HCT116 (cell line): Measurements from ENCODE around the gene C10orf120. TPM values are rescaled to one million over a fixed set of nuclear protein-coding genes. Genes with fewer than 3 reads are reported as not detected.

Source experiments
- ATAC-seq: fragments of 200-7000 bp; cut with Tn5 transposase; 2 replicates; pipeline ENCODE4 v1.9.1; 2020; ENCODE audit warnings: mild to moderate bottlenecking, moderate library complexity
- BruUV-seq: library from RNA; stranded (reverse); fragments of 400-500 nt; replicated peaks from 2 replicates; lab custom pipeline; 2021; lab: Mats Ljungman, UMichigan
- CTCF ChIA-PET: fragments of 300-600 bp; sonication (Branson Sonifier 250); formaldehyde crosslinking; loops from one replicate; lab custom pipeline; 2021; ENCODE audit warnings: antibody characterized with exemption; lab: Charles Lee
- POLR2A ChIA-PET: fragments of 300-600, 350-600 bp; sonication (Branson Sonifier 250); formaldehyde crosslinking; loops from one replicate; lab custom pipeline; 2021; ENCODE audit warnings: antibody characterized with exemption; lab: Charles Lee
- RAD21 ChIA-PET, 2 experiments: fragments of 300-600 bp; sonication (Branson Sonifier 250); formaldehyde crosslinking; loops; one replicate each; lab custom pipeline; 2023; ENCODE audit warnings: low total read pairs in 2 of 2; ENCODE audit not compliant: uncharacterized antibody in 2 of 2, unreplicated experiment in 2 of 2, low non-redundant PET in 1 of 2; lab: Charles Lee
- DNase-seq: peaks from one replicate; pipeline ENCODE4 v3.0.0-alpha.2; 2010; ENCODE audit warnings: low read depth, low spot score
- H2AFZ ChIP-seq: fragments of 200-600 bp; shearing (Covaris generic), sonication (generic); 2 replicates; pipeline ENCODE4 v1.6.1; 2017; ENCODE audit warnings: low read depth, mixed run types, mixed read lengths, antibody characterized with exemption, low read length; ENCODE audit not compliant: poor library complexity, severe bottlenecking
- H3K27ac ChIP-seq: 2 replicates; pipeline ENCODE4 v1.5.1; 2012; ENCODE audit warnings: low read depth, low read length
- H3K27me3 ChIP-seq: fragments of 200-600 bp; sonication (generic); 2 replicates; pipeline ENCODE4 v1.6.1; 2016; ENCODE audit warnings: mixed run types, low read length, mixed read lengths; ENCODE audit not compliant: insufficient read depth
- H3K36me3 ChIP-seq, 2 experiments: fragments of 200-500 bp in 1 of 2; fragments of 200-600 bp in 1 of 2; sonication (Bioruptor generic) in 1 of 2; sonication (generic) in 1 of 2; 2 replicates each; pipeline versions ENCODE4 v1.5.1 to v1.6.1; 2014 to 2016; ENCODE audit warnings: low read length in 2 of 2, inconsistent platforms in 1 of 2, mixed read lengths in 1 of 2, mixed run types in 1 of 2; ENCODE audit not compliant: insufficient read depth in 2 of 2, control insufficient read depth in 1 of 2
- H3K4me1 ChIP-seq, 2 experiments: fragments of 200-600 bp in 1 of 2; sonication (generic) in 1 of 2; 2 replicates each; pipeline versions ENCODE4 v1.5.1 to v1.6.1; 2012 to 2017; ENCODE audit warnings: low read length in 2 of 2, inconsistent platforms in 1 of 2, mild to moderate bottlenecking in 1 of 2, mixed read lengths in 1 of 2, mixed run types in 1 of 2, moderate library complexity in 1 of 2; ENCODE audit not compliant: insufficient read depth in 2 of 2, control insufficient read depth in 1 of 2
- H3K4me2 ChIP-seq: fragments of 200-600 bp; sonication (generic); 2 replicates; pipeline ENCODE4 v1.6.1; 2017; ENCODE audit warnings: mixed run types, low read length, mixed read lengths
- H3K4me3 ChIP-seq, 2 experiments: fragments of 200-600 bp in 1 of 2; sonication (generic) in 1 of 2; replicated peaks in 1 of 2; 2 replicates each; pipeline ENCODE4 v1.5.1; 2011 to 2016; ENCODE audit warnings: low read length in 2 of 2, control low read depth in 1 of 2, low read depth in 1 of 2, mild to moderate bottlenecking in 1 of 2, mixed read lengths in 1 of 2, mixed run types in 1 of 2
- H3K79me2 ChIP-seq: fragments of 200-600 bp; sonication (generic); 2 replicates; pipeline ENCODE4 v1.6.1; 2017; ENCODE audit warnings: mild to moderate bottlenecking, mixed run types, low read length, moderate library complexity, mixed read lengths; ENCODE audit not compliant: insufficient read depth
- H3K9ac ChIP-seq: fragments of 200-600 bp; sonication (generic); 2 replicates; pipeline ENCODE4 v1.6.1; 2016; ENCODE audit warnings: low read length, mixed read lengths
- H3K9me2 ChIP-seq: fragments of 200-600 bp; sonication (generic), shearing (Covaris generic); 2 replicates; pipeline ENCODE4 v1.6.1; 2017; ENCODE audit warnings: mixed run types, mild to moderate bottlenecking, moderate library complexity; ENCODE audit not compliant: insufficient read depth
- H3K9me3 ChIP-seq, 2 experiments: fragments of 200-500 bp in 1 of 2; fragments of 200-600 bp in 1 of 2; sonication (Bioruptor generic) in 1 of 2; sonication (generic) in 1 of 2; 2 replicates each; pipeline ENCODE4 v1.6.1; 2014 to 2017; ENCODE audit warnings: low read length in 2 of 2, mixed read lengths in 2 of 2, inconsistent platforms in 1 of 2, low read depth in 1 of 2, mild to moderate bottlenecking in 1 of 2, mixed run types in 1 of 2, moderate library complexity in 1 of 2; ENCODE audit not compliant: control insufficient read depth in 1 of 2, insufficient read depth in 1 of 2
- H4K20me1 ChIP-seq: fragments of 200-600 bp; sonication (generic), shearing (Covaris generic); 2 replicates; pipeline ENCODE4 v1.6.1; 2017; ENCODE audit warnings: mixed run types, mild to moderate bottlenecking, moderate library complexity; ENCODE audit not compliant: insufficient read depth
- ATF3 ChIP-seq: IDR thresholded peaks from 2 replicates; pipeline ENCODE4 v1.6.1; 2012
- CBX3 ChIP-seq: IDR thresholded peaks from 2 replicates; pipeline ENCODE4 v1.6.1; 2012; ENCODE audit warnings: low read depth
- CEBPB ChIP-seq: IDR thresholded peaks from 2 replicates; pipeline ENCODE4 v1.6.1; 2012; ENCODE audit warnings: low read depth
- CTCF ChIP-seq, 3 experiments: fragments of 200-600 bp in 1 of 3; sonication (generic) in 1 of 3; IDR thresholded peaks in 2 of 3; conservative IDR thresholded peaks in 1 of 3; 2 replicates each; pipeline ENCODE4 v1.5.1; 2012 to 2017; ENCODE audit warnings: low read depth in 2 of 3, low read length in 2 of 3, antibody characterized with exemption in 1 of 3, borderline replicate concordance in 1 of 3, control low read depth in 1 of 3, mild to moderate bottlenecking in 1 of 3, mixed read lengths in 1 of 3, mixed run types in 1 of 3, moderate library complexity in 1 of 3; ENCODE audit not compliant: insufficient read depth in 1 of 3
- EGR1 ChIP-seq: IDR thresholded peaks from 2 replicates; pipeline ENCODE4 v1.6.1; 2012; ENCODE audit warnings: low read depth
- EZH2 ChIP-seq: fragments of 200-600 bp; sonication (generic); IDR thresholded peaks from 2 replicates; pipeline ENCODE4 v1.6.1; 2017; ENCODE audit warnings: antibody characterized with exemption, mixed run types
- EZH2phosphoT487 ChIP-seq: fragments of 200-600 bp; IDR thresholded peaks from 2 replicates; pipeline ENCODE4 v1.6.1; 2018; ENCODE audit warnings: antibody characterized with exemption, borderline replicate concordance
- JUND ChIP-seq: IDR thresholded peaks from 2 replicates; pipeline ENCODE4 v1.6.1; 2012
- POLR2AphosphoS5 ChIP-seq: IDR thresholded peaks from 2 replicates; pipeline ENCODE4 v1.6.1; 2011; ENCODE audit warnings: mild to moderate bottlenecking, low read depth, low read length, moderate library complexity
- RAD21 ChIP-seq: IDR thresholded peaks from 2 replicates; pipeline ENCODE4 v1.6.1; 2012; ENCODE audit warnings: low read depth, mild to moderate bottlenecking
- REST ChIP-seq: IDR thresholded peaks from 2 replicates; pipeline ENCODE4 v1.6.1; 2012; ENCODE audit warnings: low read depth
- SRF ChIP-seq: IDR thresholded peaks from 2 replicates; pipeline ENCODE4 v1.6.1; 2012; ENCODE audit warnings: low read depth
- TCF7L2 ChIP-seq: IDR thresholded peaks from 2 replicates; pipeline ENCODE4 v1.7.0; 2011; ENCODE audit warnings: borderline replicate concordance, inconsistent platforms; ENCODE audit not compliant: insufficient read depth, insufficient read length; ENCODE audit errors: extremely low read depth
- intact Hi-C: fragments of 100-400 bp; cut with micrococcal nuclease; formaldehyde crosslinking; loops from 2 replicates; pipeline ENCODE4 v1.10.0; 2022
- total RNA-seq: library from RNA; stranded (reverse); gene quantifications from one replicate; pipeline ENCODE4 v1.2.1, GENCODE V29; 2021; ENCODE audit not compliant: unreplicated experiment
- TF ChIP-seq, protein P1 (sequence below): IDR thresholded peaks from 2 replicates; pipeline ENCODE4 v1.6.1; 2011; ENCODE audit warnings: mild to moderate bottlenecking, low read length, moderate library complexity; ENCODE audit not compliant: insufficient replicate concordance; ENCODE audit errors: extremely low read depth

C10orf120 gene
- total RNA-seq, 1 experiment from 2014 or later, result not detected

DNA sequence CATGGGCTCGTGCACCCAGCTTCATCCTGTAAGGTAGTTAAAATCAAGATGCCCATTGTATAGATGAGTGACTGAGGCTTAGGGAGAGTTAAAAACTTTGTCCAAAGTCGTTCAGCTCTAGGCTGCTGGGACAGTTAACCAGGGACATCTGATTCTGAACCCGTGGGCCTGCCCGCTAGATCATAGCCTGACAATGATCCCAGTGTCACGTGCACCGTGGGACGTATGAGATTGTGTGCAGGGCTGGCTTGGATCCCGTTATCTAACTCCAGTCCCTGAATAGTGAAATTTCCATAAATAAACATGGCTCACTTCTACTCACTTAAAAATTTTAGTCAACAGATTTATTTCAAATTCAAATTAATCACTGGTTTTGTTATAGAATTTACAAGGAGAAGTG is 24.9 kb downstream of the C10orf120 start:
- POLR2A ChIA-PET, result no interaction called here
- no TSS peak for BruUV-seq

More for the DNA sequence above, 24.9 kb downstream of the C10orf120 start:
- no peak for ATAC-seq
- no peak for DNase-seq
- RAD21 ChIA-PET, result no interaction called here
- Histone ChIP-seq H3K9me2 (no peaks in the 10 kb centered on the region), H3K4me3 (no peak overlapping the region), H3K9ac (no peak overlapping the region), H3K9me3 (no peaks in the 10 kb centered on the region), H2AFZ (no peak overlapping the region), H3K79me2 (no peaks in the 10 kb centered on the region), H3K4me1 (no peaks in the 10 kb centered on the region), H4K20me1 (no peaks in the 10 kb centered on the region), H3K27ac (no peak overlapping the region), H3K27me3 (peaks cover 89% of the 10 kb centered on the region), H3K4me2 (no peak overlapping the region), H3K36me3 (no peaks in the 10 kb centered on the region)
- CTCF ChIA-PET, result no interaction called here
- intact Hi-C loops, result no loop called here
- TF ChIP-seq SRF (no peak), EZH2phosphoT487 (no peak), JUND (no peak), CTCF (IDR thresholded peaks at IDR 0.05 in 2 of 3, conservative IDR thresholded peaks at IDR 0.05 in 1 of 3; ENCODE audit: borderline replicate concordance in 1 of 3, insufficient read depth in 1 of 3, low read depth in 2 of 3, low read length in 2 of 3) (no peak), REST (no peak), EZH2 (no peak), CBX3 (no peak), CEBPB (no peak), ATF3 (no peak), TCF7L2 (no peak), EGR1 (no peak), RAD21 (no peak), POLR2AphosphoS5 (no peak)
- TF ChIP-seq, protein P1, sequence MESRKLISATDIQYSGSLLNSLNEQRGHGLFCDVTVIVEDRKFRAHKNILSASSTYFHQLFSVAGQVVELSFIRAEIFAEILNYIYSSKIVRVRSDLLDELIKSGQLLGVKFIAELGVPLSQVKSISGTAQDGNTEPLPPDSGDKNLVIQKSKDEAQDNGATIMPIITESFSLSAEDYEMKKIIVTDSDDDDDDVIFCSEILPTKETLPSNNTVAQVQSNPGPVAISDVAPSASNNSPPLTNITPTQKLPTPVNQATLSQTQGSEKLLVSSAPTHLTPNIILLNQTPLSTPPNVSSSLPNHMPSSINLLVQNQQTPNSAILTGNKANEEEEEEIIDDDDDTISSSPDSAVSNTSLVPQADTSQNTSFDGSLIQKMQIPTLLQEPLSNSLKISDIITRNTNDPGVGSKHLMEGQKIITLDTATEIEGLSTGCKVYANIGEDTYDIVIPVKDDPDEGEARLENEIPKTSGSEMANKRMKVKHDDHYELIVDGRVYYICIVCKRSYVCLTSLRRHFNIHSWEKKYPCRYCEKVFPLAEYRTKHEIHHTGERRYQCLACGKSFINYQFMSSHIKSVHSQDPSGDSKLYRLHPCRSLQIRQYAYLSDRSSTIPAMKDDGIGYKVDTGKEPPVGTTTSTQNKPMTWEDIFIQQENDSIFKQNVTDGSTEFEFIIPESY, result no peak
